GM06990 (cell line): Measurements from ENCODE around the gene CD9.

Experiments used
- DNase-seq: peaks from one replicate; pipeline ENCODE4 v3.0.0-alpha.2; 2011; ENCODE audit not compliant: insufficient read length; ENCODE audit errors: extremely low read depth
- H3K27me3 ChIP-seq: replicated peaks from 2 replicates; pipeline ENCODE4 v1.6.0; 2011; ENCODE audit warnings: low read length; ENCODE audit not compliant: control insufficient read depth, insufficient read depth
- H3K36me3 ChIP-seq: 2 replicates; pipeline ENCODE4 v1.5.1; 2011; ENCODE audit warnings: low read length; ENCODE audit not compliant: control insufficient read depth, insufficient read depth
- H3K4me3 ChIP-seq: replicated peaks from 2 replicates; pipeline ENCODE4 v1.5.1; 2011; ENCODE audit warnings: low read depth, mild to moderate bottlenecking, control low read depth, low read length
- CTCF ChIP-seq: IDR thresholded peaks from 2 replicates; pipeline ENCODE4 v1.5.1; 2011; ENCODE audit warnings: low read length, control low read depth, mild to moderate bottlenecking, inconsistent platforms; ENCODE audit not compliant: insufficient read depth, poor library complexity, severe bottlenecking

Gene CD9

GRCh38 chr12:6171409-6172015, 28.7 kb upstream of the CD9 start:
- no peak for TF ChIP-seq CTCF

GRCh38 chr12:6172086-6172485, 28.1 kb upstream of the CD9 start:
- H3K4me3 ChIP-seq = no peak overlapping the region
- DNase-seq = no peak
- H3K27me3 ChIP-seq = peaks cover 2% of the 10 kb centered on the region
- H3K36me3 ChIP-seq = no peaks in the 10 kb centered on the region
- no peak for TF ChIP-seq CTCF

More at GRCh38 chr12:6171409-6172015, 28.7 kb upstream of the CD9 start:
- Histone ChIP-seq H3K36me3 (no peaks in the 10 kb centered on the region), H3K27me3 (peaks cover 2% of the 10 kb centered on the region), H3K4me3 (no peak overlapping the region)
- DNase-seq = no peak

- no peak overlapping the region for H3K4me3 ChIP-seq
- peaks cover 2% of the 10 kb centered on the region for H3K27me3 ChIP-seq
- TF ChIP-seq CTCF = no peak
- no peak for DNase-seq
- H3K36me3 ChIP-seq = no peaks in the 10 kb centered on the region
Observed at GRCh38 chr12:6172862-6173261, 27.3 kb upstream of the CD9 start.

GRCh38 chr12:6177642-6178358, 22.4 kb upstream of the CD9 start:
- Histone ChIP-seq H3K36me3 (no peaks in the 10 kb centered on the region), H3K4me3 (no peak overlapping the region), H3K27me3 (peaks cover 2% of the 10 kb centered on the region; the same call in 1 of the 2 replicates)
- no peak for TF ChIP-seq CTCF
- no peak for DNase-seq

- Histone ChIP-seq H3K4me3 (no peak overlapping the region), H3K36me3 (no peaks in the 10 kb centered on the region), H3K27me3 (peaks cover 2% of the 10 kb centered on the region; the same call in 1 of the 2 replicates)
- no peak for DNase-seq
- TF ChIP-seq CTCF = no peak
Observed at GRCh38 chr12:6178981-6179761, 21.0 kb upstream of the CD9 start.
